ENCODE data around the gene PDS5B.
A peak's percentile ranks its signal among the peaks of the same experiment; 100 is the strongest.

Gene PDS5B

DNA sequence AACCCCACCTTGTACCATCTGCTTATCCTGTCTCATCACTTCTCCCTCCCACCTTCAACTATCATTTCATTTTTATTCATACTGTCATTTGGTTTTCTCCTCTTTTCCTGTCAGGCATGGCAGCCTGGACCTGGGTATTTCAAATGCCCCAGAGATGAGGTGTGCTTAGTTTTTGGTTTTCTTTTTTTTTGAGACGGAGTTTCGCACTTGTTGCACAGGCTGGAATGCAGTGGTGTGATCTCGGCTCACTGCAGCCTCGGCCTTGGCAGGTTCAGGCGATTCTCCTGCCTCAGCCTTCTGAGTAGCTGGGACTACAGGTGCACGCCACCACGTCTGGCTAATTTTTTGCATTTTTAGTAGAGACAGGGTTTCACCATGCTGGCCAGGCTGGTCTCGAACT is 5.8 kb downstream of the PDS5B start:
- DNase-seq: no peak

DNA sequence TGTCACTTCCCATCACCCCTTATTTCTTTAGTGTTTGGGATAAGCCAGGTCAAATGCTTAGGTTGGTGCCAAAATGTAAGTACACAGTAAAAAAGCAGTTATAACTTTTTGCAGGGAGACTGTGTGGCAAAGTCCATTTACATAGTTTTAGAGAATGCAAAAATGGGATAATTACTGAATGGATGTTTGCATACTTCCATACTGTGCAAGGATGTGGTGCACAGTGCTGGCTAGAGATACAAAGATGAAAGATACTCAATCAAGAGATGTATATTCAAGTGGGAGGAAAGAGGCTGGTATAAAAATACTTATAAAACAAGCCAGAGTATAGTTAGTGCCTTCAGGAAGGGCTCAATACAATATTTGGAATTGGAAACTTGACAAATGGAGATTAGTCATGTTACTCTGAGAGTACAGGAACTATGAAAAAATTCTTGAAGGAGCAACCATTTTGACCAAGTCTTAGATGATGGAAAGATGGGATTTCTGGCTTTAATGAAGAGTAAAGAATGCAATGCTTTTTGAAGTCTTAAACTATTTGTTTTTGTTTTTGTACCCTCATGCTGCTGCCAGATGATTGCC is 8.0 kb downstream of the PDS5B start:
- DNase-seq: no peak

- DNase-seq: no peak
Observed at GRCh38 chr13:32595306-32595705, 9.1 kb downstream of the PDS5B start.

- DNase-seq: no peak
Observed at GRCh38 chr13:32600890-32601289, 14.6 kb downstream of the PDS5B start.

- DNase-seq: no peak
Observed at GRCh38 chr13:32609428-32609827, 23.2 kb downstream of the PDS5B start.

- no peak for DNase-seq
Observed at GRCh38 chr13:32610538-32610937, 24.3 kb downstream of the PDS5B start.

DNA sequence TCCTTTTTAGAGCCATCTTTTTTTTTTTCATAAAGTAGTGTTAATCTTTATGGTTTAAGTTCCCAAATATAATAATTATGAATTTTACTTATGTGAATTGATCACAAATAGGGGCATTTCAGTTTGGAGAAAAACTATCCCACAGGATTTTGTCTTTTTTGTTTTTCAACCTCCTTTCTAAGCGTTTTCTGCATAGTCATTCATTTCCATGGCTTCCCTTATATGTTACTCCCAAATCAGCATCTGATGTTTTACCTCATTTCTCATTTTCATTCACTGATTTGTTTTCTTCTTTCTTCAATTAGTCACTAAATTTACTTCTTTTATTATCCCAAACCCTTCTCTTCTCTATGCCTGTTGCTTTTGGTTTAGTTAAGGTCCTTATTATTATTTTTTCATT is 24.7 kb downstream of the PDS5B start:
- DNase-seq: no peak

DNA sequence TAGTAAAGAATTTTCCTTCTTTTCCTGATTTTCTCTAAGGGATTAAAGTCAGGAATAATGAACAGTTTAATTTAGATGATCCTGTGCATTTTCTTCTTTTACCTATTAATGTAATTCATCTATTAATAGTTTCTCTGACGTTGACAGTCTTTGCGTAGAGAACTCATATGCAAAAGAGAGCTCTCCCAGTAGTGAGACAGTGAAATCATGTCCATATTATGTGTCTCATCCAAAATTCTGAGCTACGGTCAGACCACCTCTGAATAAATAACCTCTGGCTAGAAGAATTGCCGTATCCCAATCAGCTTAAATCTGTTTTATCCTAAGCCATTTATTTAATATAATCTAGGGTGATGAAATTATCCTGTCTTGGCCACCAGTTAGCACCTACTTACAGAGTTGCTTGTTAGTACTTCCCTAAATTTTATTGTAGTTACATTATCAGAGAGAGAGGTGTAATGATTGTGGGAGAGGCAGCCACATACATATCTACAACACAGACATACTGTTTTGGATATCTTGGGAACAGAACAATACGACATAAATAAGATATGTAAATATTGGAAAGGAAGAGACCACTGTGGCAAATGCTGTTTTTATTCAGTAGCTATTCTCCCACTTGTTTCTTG is 30.7 kb downstream of the PDS5B start:
- no peak for DNase-seq

DNA sequence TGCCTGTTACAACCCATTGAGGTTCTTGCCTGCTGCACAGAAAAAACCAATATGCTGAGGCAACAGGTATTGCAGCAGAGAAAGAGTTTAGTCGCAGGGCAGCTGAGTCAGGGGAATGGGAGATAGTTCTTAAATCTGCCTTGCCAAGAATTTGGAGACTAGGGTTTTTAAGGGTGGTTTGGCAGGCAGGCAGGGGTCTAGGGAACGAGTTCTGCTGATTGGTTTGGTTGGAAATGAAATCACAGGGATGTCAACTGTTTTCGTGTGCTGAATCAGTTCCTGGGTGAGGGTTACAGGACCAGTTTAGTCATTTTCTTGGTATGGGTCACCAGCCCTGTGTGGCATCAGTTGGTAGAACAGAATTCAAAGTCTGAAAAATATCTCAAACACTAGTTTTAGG is 36.6 kb downstream of the PDS5B start:
- no peak for DNase-seq

DNA sequence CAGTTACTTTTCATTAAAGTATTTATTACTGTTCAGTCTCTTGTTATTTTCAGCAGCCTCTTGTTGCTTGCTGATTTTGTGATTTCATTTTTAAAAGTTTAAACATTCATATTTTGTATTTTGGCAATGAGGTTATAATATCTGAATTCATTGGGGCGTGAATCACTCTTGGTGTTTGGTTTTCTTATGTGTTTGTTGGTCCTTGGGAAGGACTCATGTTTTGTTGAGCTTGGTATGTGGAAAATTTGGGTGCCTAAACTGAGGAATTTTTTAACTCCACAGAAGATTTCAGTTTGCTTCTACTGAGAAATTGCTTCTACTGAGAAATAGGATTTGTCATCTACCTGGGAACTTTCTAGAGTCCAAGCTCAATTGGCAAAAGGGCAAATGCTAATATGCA is 38.2 kb downstream of the PDS5B start:
- DNase-seq: no peak

DNA sequence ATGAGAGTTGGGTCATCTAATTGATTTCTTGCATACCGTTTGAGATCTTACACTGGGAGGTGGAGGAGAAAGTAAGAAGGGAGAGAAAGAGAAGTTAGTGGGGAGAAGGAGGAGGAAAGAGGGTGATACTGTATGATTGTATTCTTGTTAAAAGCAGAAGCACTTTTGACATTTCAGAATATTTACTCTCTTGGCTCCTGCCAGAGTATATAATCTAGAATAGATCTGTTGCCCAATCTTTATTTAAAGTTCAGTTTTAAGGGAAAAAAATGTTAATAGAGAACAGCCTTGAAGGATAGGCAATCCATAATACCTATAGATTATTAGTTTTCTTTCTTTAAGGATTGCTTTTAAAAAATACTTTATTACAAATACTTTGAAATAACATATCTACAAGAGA is 41.5 kb downstream of the PDS5B start:
- DNase-seq: no peak

- DNase-seq: no peak
Observed at GRCh38 chr13:32629313-32629712, 43.1 kb downstream of the PDS5B start.

GRCh38 chr13:32629866-32630265 is 43.6 kb downstream of the PDS5B start:
- no peak for DNase-seq

DNA sequence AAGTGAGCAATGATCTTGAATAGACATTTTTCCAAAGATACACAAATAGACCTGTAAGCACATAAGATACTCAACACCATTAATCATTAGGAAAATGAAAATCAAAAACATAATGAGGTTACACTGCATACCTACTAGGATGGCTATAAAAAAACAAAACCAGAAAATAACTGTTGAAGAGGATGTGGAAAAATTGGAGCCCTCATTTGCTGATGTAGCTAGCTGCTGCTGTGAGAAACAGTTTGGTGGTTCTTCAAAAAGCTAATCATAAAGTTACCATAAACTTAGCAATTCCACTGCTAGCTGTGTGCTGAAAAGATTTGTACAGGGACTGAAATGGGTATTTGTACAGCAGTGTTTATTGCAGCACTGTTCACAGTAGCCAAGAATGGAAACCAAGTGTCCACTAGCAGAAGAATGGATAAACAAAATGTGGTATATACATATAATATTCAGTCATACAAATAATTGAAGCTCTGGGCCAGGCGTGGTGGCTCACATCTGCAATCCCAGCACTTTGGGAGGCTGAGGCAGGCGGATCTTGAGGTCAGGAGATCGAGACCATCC is 46.2 kb downstream of the PDS5B start:
- DNase-seq: no peak

DNA sequence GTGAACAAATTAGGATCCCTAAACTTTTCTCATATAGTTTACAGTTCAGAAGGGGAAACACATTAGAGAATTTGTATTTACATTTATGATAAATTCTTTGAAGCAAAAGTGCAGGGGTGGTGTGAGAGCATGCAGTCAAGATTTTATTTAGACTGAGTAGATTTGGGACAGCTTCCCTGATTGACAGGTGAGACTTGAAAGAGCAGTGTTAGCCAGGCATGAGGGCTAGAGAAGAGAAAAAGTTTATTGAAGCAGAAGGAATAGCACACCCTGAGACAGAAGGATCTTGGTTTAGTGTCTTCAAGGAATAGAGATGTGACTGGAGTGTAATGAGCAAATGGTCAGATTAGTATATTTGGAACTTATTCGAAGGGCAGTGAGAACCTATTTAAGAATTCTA is 50.5 kb downstream of the PDS5B start:
- DNase-seq: no peak

GRCh38 chr13:32638739-32639138 is 52.5 kb downstream of the PDS5B start:
- no peak for DNase-seq

DNA sequence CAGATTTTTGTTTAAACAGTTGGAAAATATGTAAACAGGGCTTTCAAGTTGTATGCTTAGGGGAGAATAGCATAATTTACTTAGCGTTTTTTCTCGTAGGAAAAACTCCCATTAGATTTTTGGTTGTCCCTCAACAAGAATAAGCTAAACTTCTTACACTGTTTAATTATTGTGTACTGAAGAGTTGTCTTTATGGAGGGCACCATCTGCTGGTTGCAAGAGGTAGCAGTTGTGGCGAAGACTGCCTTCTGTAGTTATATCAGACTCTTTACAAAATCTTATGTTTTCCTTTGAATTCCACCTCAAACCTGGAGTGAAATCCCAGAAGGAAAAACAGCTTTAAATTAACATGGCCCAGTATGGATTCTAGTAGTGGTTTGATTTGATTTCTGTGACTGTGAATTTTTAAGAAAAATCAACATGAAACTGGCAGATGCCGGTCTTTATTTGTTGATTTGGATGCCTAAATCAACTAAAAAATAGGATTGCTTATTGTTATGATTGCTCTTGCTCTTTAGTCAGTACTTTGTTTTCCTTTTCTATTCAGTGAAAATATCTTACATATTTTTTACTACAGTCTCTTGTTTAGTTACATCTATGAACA is 53.4 kb downstream of the PDS5B start:
- DNase-seq: peak; percentile 7

DNA sequence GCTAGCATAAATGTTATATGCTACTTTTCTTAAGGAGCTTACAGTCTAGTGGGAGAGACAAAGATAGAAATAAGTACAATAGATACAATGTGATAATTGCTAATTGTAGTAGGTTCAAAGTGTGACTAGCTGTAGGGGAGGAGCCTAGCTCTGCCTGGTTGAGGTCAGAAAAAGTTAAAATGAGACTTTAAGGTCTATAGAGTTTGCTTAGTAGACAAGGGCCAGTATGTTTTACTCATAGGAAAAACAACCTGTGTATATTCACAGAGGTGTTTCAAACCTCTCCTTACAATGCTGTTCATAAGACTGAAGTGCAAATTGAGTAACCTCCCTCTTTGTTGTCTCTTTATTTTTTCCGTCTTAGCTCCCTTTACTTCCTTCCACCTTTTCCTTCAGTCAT is 56.1 kb downstream of the PDS5B start:
- no peak for DNase-seq

GRCh38 chr13:32642858-32643257 is 56.6 kb downstream of the PDS5B start:
- no peak for DNase-seq

- DNase-seq: no peak
Observed at GRCh38 chr13:32645854-32646253, 59.6 kb downstream of the PDS5B start.

- no peak for DNase-seq
Observed at GRCh38 chr13:32647926-32648325, 61.7 kb downstream of the PDS5B start.

DNA sequence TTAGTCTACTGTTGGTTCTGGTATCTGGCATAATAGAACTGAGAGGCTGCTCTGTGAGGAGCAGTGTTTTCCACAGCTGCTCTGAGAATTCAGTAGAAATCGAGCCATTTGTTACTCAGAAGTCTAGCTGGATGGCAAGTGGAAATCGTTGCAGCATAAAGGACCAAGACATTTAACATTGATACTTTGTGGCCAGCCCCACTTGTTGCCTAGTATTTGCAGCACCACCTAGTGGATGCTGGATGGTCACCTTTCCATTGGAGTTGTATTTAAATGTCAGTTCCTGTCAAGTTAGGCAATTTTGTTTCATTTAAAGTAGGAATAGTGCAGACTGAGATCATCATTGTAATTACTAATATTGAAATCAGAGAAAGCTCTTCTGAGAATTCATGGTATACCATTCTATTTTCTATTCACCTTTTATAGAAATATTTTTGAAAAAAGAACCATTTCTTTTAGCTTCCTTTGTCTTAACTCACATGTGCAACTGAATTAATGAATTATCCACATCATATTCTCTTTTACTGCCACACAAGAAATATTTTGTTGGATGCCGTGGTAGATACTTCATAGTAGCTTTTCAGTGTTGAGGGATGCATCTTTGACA is 64.6 kb downstream of the PDS5B start:
- peak; percentile 48 for DNase-seq

- no peak for DNase-seq
Observed at GRCh38 chr13:32657309-32657708, 71.1 kb downstream of the PDS5B start.

GRCh38 chr13:32659736-32660135 is 73.5 kb downstream of the PDS5B start:
- DNase-seq: no peak
